GM23338 (cell line): Measurements from ENCODE around the gene TTC28. TPM values are rescaled to one million over a fixed set of nuclear protein-coding genes. Genes with fewer than 3 reads are reported as not detected.

Source experiments
- ATAC-seq: fragments of 200-7000 bp; cut with Tn5 transposase; 3 replicates; pipeline ENCODE4 v1.9.1; 2020
- DNase-seq: peaks from one replicate; pipeline ENCODE4 v3.0.0-alpha.2; 2015; ENCODE audit warnings: low spot score
- H2AFZ ChIP-seq: fragments of 200-600 bp; sonication (generic); 2 replicates; pipeline ENCODE4 v1.8.0; 2016; ENCODE audit warnings: antibody characterized with exemption, mild to moderate bottlenecking, moderate library complexity
- H3F3A ChIP-seq: fragments of 200-600 bp; sonication (generic); replicated peaks from 2 replicates; pipeline ENCODE4 v1.8.0; 2017; ENCODE audit warnings: antibody characterized with exemption, mixed run types, low read depth
- H3K27ac ChIP-seq: fragments of 200-600 bp; sonication (generic); 2 replicates; pipeline ENCODE4 v1.6.1; 2016; ENCODE audit warnings: low read depth
- H3K27me3 ChIP-seq: fragments of 200-600 bp; sonication (generic); 2 replicates; pipeline ENCODE4 v1.8.0; 2016; ENCODE audit warnings: mild to moderate bottlenecking, mixed run types, moderate library complexity; ENCODE audit not compliant: insufficient read depth
- H3K36me3 ChIP-seq: fragments of 200-600 bp; sonication (generic); 2 replicates; pipeline ENCODE4 v1.8.0; 2016; ENCODE audit warnings: mild to moderate bottlenecking; ENCODE audit not compliant: insufficient read depth
- H3K4me1 ChIP-seq: fragments of 200-600 bp; sonication (generic); 2 replicates; pipeline ENCODE4 v1.8.0; 2016; ENCODE audit warnings: mild to moderate bottlenecking, moderate library complexity; ENCODE audit not compliant: insufficient read depth
- H3K4me2 ChIP-seq: fragments of 200-600 bp; sonication (generic); 2 replicates; pipeline ENCODE4 v1.7.1; 2017; ENCODE audit warnings: mixed run types
- H3K4me3 ChIP-seq: fragments of 200-600 bp; sonication (generic); 2 replicates; pipeline ENCODE4 v1.6.1; 2016; ENCODE audit warnings: mixed run types
- H3K79me2 ChIP-seq: fragments of 200-600 bp; sonication (generic); replicated peaks from 2 replicates; pipeline ENCODE4 v1.8.0; 2017; ENCODE audit warnings: mild to moderate bottlenecking; ENCODE audit not compliant: insufficient read depth
- H3K9me2 ChIP-seq: fragments of 200-600 bp; sonication (generic); 2 replicates; pipeline ENCODE4 v1.8.0; 2017; ENCODE audit not compliant: insufficient read depth
- H4K20me1 ChIP-seq: fragments of 200-600 bp; sonication (generic); replicated peaks from 2 replicates; pipeline ENCODE4 v1.8.0; 2017; ENCODE audit warnings: mild to moderate bottlenecking; ENCODE audit not compliant: insufficient read depth
- H3K27ac Mint-ChIP-seq: 2 replicates; pipeline ENCODE4 v1.8.0; 2020; ENCODE audit warnings: inconsistent platforms, mild to moderate bottlenecking, moderate library complexity, mixed read lengths
- H3K27me3 Mint-ChIP-seq: 3 replicates; pipeline ENCODE4 v1.8.0; 2022; ENCODE audit warnings: low read depth, mild to moderate bottlenecking, moderate library complexity, mixed read lengths, inconsistent platforms; ENCODE audit not compliant: insufficient read depth, poor library complexity
- H3K36me3 Mint-ChIP-seq: 3 replicates; pipeline ENCODE4 v1.8.0; 2021; ENCODE audit warnings: low read depth, mild to moderate bottlenecking, inconsistent platforms, moderate library complexity, mixed read lengths
- H3K4me1 Mint-ChIP-seq: 3 replicates; pipeline ENCODE4 v1.8.0; 2020; ENCODE audit warnings: mild to moderate bottlenecking, inconsistent platforms, mixed read lengths
- H3K4me3 Mint-ChIP-seq: 3 replicates; pipeline ENCODE4 v1.8.0; 2021; ENCODE audit warnings: moderate library complexity, mild to moderate bottlenecking, inconsistent platforms, mixed read lengths
- H3K9me3 Mint-ChIP-seq: 3 replicates; pipeline ENCODE4 v1.8.0; 2020; ENCODE audit warnings: moderate library complexity, mild to moderate bottlenecking, inconsistent platforms, mixed read lengths
- EZH2 ChIP-seq: fragments of 200-600 bp; sonication (generic); IDR thresholded peaks from one replicate; pipeline ENCODE4 v1.8.0; 2017; ENCODE audit warnings: antibody characterized with exemption, mild to moderate bottlenecking, low read depth; ENCODE audit not compliant: unreplicated experiment
- EZH2phosphoT487 ChIP-seq: fragments of 200-600 bp; sonication (generic); IDR thresholded peaks from one replicate; pipeline ENCODE4 v1.8.1; 2018; ENCODE audit warnings: antibody characterized with exemption; ENCODE audit not compliant: unreplicated experiment
- JUNB ChIP-seq: IDR thresholded peaks from one replicate; pipeline ENCODE4 v1.6.1; 2016; ENCODE audit warnings: antibody characterized with exemption; ENCODE audit not compliant: unreplicated experiment
- NANOG ChIP-seq: IDR thresholded peaks from 2 replicates; pipeline ENCODE4 v1.6.1; 2016; ENCODE audit warnings: antibody characterized with exemption, borderline replicate concordance
- STAT1 ChIP-seq: IDR thresholded peaks from one replicate; pipeline ENCODE4 v1.6.1; 2016; ENCODE audit warnings: antibody characterized with exemption; ENCODE audit not compliant: unreplicated experiment
- ZNF114 ChIP-seq: fragments of 250-450 bp; sonication (Bioruptor Pico); IDR thresholded peaks from 2 replicates; pipeline ENCODE4 v1.5.0; 2020; ENCODE audit warnings: mild to moderate bottlenecking, moderate library complexity
- ZNF331 ChIP-seq: fragments of 250-450 bp; sonication (Bioruptor Pico); IDR thresholded peaks from 2 replicates; pipeline ENCODE4 v1.5.0; 2020; ENCODE audit warnings: low read depth, mild to moderate bottlenecking, moderate library complexity
- polyA plus RNA-seq: library from polyadenylated mRNA; unstranded; fragments of >200 nt; fragmentation: Nextera tagmentation; extraction: Ambion mirVana; gene quantifications from 2 replicates; pipeline ENCODE4 v1.2.1, GENCODE V29; 2016
- total RNA-seq: library from RNA; depleted of rRNA; stranded (reverse); fragments of >200 nt; shearing (Covaris generic); gene quantifications from 2 replicates; pipeline ENCODE4 v1.2.3, GENCODE V29; 2014
- TF ChIP-seq, protein P1 (sequence below), 2 experiments: fragments of 200-600 bp in 1 of 2; sonication (generic) in 1 of 2; conservative IDR thresholded peaks; 2 replicates each; pipeline versions ENCODE4 v1.5.1 to v1.6.1; 2016 to 2017; ENCODE audit warnings: antibody characterized with exemption in 2 of 2, low read depth in 2 of 2, mild to moderate bottlenecking in 2 of 2, moderate library complexity in 1 of 2
- TF ChIP-seq, protein P2 (sequence below): IDR thresholded peaks from 2 replicates; pipeline ENCODE4 v1.6.1; 2016; ENCODE audit warnings: antibody characterized with exemption

TTC28 gene
- total and polyA plus RNA-seq, 2 experiments from 2014 or later: 4.5 to 16.1 TPM

DNA sequence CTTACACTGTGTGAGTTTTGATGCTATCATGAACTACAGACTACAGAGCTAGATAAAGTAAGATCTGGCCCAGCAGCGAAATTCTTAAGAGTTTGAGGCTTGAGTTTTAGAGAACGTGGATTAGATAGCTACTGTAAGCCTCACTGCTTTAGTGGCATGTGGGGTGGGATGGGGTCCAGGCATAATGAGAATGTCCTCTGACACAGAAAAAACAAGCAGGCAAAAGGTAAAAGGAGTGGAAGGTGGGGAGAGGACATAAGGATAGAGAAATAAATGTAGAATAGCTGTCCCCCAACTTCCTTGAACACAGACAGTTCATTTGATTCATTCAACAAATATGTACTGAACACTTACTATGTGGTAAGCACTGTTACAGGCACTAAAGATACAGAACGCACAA is 436.1 kb downstream of the TTC28 start:
- ATAC-seq: no peak
- peaks cover 15% of the 10 kb centered on the region; the same call in 2 of the 3 replicates for H3K4me1 Mint-ChIP-seq
- H3K79me2 ChIP-seq: no peaks in the 10 kb centered on the region
- TF ChIP-seq EZH2phosphoT487 (no peak), NANOG (no peak), JUNB (no peak), ZNF114 (CRISPR knock-in tag) (no peak), STAT1 (no peak), EZH2 (no peak)
- TF ChIP-seq, protein P1, sequence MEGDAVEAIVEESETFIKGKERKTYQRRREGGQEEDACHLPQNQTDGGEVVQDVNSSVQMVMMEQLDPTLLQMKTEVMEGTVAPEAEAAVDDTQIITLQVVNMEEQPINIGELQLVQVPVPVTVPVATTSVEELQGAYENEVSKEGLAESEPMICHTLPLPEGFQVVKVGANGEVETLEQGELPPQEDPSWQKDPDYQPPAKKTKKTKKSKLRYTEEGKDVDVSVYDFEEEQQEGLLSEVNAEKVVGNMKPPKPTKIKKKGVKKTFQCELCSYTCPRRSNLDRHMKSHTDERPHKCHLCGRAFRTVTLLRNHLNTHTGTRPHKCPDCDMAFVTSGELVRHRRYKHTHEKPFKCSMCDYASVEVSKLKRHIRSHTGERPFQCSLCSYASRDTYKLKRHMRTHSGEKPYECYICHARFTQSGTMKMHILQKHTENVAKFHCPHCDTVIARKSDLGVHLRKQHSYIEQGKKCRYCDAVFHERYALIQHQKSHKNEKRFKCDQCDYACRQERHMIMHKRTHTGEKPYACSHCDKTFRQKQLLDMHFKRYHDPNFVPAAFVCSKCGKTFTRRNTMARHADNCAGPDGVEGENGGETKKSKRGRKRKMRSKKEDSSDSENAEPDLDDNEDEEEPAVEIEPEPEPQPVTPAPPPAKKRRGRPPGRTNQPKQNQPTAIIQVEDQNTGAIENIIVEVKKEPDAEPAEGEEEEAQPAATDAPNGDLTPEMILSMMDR (conservative IDR thresholded peaks at IDR 0.05; ENCODE audit: low read depth in 2 of 2): no peak
- DNase-seq: no peak
- no peak overlapping the region for H3K27ac Mint-ChIP-seq
- H3K27ac ChIP-seq: no peak overlapping the region
- H3K4me3 ChIP-seq: no peak overlapping the region
- H2AFZ ChIP-seq: no peak overlapping the region
- peaks cover 3% of the 10 kb centered on the region for H3K27me3 Mint-ChIP-seq
- H3K27me3 ChIP-seq: no peaks in the 10 kb centered on the region
- H3K4me3 Mint-ChIP-seq: no peak overlapping the region
- H3K36me3 ChIP-seq: no peaks in the 10 kb centered on the region
- H3K36me3 Mint-ChIP-seq: no peaks in the 10 kb centered on the region
- no peaks in the 10 kb centered on the region for H4K20me1 ChIP-seq
- no peaks in the 10 kb centered on the region for H3K9me3 Mint-ChIP-seq
- H3F3A ChIP-seq: no peaks in the 10 kb centered on the region
- H3K9me2 ChIP-seq: no peaks in the 10 kb centered on the region
- H3K4me2 ChIP-seq: no peak overlapping the region
- peaks cover 11% of the 10 kb centered on the region; the same call in 1 of the 2 replicates for H3K4me1 ChIP-seq

DNA sequence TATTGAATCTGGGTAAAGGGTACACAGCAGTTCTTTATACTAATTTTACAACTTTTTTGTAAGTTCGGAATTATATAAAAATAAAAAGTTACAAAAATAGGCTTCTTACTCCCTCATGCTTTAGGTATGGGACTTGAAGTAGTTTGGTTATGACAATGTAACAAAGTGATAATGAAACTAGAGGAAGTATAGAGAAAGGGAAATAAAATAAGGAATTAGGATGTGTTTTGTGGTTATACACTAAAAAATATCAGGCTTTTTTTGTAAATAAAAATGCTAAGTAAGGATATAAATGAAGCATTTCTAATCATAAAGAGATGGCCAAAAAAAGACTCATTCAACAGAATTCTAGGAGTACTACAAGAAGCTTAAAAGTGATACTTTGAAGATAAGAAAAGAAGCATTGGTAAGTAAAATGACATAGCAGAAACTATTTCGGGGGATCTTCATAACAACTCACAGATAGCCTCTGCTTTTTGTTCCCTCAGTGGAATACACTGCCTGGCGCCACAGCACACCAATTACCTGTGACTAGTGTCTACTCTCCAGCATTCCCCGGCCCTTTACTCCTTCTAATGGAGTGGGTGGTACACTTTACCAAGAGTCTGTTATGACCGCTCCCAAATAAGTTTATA is 437.9 kb downstream of the TTC28 start:
- no peaks in the 10 kb centered on the region for H3K9me2 ChIP-seq
- H4K20me1 ChIP-seq: no peaks in the 10 kb centered on the region
- Mint-ChIP-seq H3K27ac (no peak overlapping the region), H3K27me3 (peaks cover 3% of the 10 kb centered on the region), H3K9me3 (no peaks in the 10 kb centered on the region), H3K36me3 (no peaks in the 10 kb centered on the region), H3K4me3 (no peak overlapping the region), H3K4me1 (peaks cover 8% of the 10 kb centered on the region; the same call in 2 of the 3 replicates)
- H3K79me2 ChIP-seq: no peaks in the 10 kb centered on the region
- H3K36me3 ChIP-seq: no peaks in the 10 kb centered on the region
- H3K27ac ChIP-seq: no peak overlapping the region
- ATAC-seq (no peak), DNase-seq (no peak)
- no peak overlapping the region for H3K4me2 ChIP-seq
- H3K4me1 ChIP-seq: no peaks in the 10 kb centered on the region
- no peak overlapping the region for H3K4me3 ChIP-seq
- TF ChIP-seq, protein P2, sequence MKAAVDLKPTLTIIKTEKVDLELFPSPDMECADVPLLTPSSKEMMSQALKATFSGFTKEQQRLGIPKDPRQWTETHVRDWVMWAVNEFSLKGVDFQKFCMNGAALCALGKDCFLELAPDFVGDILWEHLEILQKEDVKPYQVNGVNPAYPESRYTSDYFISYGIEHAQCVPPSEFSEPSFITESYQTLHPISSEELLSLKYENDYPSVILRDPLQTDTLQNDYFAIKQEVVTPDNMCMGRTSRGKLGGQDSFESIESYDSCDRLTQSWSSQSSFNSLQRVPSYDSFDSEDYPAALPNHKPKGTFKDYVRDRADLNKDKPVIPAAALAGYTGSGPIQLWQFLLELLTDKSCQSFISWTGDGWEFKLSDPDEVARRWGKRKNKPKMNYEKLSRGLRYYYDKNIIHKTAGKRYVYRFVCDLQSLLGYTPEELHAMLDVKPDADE: no peak
- TF ChIP-seq ZNF331 (CRISPR knock-in tag) (no peak), ZNF114 (CRISPR knock-in tag) (no peak), NANOG (no peak)
- H3F3A ChIP-seq: no peaks in the 10 kb centered on the region
- H3K27me3 ChIP-seq: no peaks in the 10 kb centered on the region
- H2AFZ ChIP-seq: no peak overlapping the region
